HG02759 (cell line): ENCODE data around the gene LNP1.

Experiments used
- ATAC-seq: cut with Tn5 transposase; IDR thresholded peaks from one replicate; pipeline ENCODE4 v1.9.1; 2021; ENCODE audit warnings: mild to moderate bottlenecking, moderate library complexity; ENCODE audit not compliant: unreplicated experiment

Gene LNP1

DNA sequence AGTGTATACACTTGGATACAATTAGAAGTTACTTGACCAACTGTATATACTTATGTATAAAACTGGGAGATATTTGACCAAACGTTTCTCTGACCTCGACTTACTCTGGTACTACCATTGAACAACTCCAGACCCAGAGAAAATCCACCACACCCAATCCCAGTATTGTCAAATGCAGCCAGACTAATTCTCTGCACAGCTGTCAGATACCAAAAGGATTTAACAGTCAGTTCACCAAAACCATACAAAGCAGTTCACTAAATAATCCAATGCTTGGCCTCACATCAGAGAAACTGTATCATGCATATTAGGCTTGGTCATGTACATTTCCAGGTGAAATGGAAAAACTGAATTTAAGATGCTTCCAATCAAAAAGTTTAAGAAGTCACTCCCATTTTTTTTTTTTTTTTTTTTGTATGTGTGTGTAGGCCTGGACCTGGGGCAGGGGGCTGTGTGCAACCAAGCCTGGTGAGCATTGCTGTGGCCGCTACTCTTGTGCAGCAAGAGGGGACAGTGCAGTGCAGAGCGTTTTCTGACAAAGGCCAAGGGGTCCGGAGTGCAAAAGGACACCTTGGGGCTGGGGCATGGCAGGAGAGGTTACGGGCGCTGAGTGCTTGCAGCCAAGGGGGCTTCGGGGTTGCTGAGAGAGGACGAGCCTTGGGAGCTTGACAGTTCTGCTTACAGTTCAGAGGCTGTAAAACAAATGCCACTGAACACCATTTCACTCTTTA lies 1.8 kb upstream of the LNP1 start:
- ATAC-seq: no peak

DNA sequence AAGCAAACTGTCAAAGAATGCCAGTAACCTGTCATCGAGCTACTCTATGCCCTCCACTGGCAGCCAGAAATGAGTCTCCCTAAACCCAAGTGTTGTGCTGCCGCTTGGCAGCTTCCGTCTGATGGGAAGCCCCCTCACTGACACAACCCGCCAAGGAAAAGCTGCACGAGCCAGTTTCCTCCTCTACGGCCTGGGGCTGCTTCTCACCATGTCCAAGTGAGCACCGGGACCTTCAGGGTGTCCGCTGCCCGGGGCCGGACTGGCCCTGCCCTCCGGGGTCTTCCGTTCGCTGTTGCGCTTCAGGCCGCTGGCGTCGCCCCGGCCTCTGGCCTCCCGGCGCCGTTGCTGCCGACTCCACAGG lies 940 bp upstream of the LNP1 start:
- ATAC-seq: peak; percentile 9

DNA sequence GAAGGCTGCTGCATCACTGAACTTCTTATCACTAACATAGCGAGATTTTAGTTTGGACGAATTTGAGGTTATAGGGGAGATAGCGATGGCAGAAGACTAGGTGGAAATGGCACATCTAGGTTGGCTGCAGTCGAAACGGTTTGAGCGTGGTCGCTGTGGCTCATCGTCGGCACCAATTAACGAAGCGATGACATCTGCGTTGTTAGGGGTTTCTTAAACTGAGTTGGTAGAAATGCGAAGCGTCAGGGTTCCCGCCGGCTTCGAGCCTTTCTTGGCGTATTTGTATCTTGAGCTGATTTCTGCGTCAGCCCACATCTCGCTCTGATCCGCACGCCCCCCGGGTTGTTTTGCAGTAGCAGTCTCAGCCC lies 319 bp downstream of the LNP1 start:
- ATAC-seq: peak; percentile 17

DNA sequence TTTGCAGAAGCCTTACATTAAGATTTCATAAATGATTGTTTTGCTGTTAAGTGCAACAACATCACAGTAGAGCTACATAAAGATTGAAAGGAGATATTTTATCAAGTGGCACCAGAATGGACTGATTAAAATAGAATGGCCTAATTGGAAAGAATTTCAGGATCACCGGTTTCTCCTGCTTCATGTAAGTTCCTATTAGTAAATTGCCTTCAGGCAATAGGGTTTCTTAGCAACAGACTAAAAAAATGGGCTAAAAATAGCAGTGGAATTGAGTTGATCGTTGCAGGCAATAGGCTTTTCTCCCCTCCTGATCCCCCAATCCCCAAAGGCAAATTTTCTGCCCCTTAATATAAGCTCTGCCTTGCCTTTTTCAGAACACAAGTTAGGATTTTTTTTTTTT lies 917 bp downstream of the LNP1 start:
- no peak for ATAC-seq

DNA sequence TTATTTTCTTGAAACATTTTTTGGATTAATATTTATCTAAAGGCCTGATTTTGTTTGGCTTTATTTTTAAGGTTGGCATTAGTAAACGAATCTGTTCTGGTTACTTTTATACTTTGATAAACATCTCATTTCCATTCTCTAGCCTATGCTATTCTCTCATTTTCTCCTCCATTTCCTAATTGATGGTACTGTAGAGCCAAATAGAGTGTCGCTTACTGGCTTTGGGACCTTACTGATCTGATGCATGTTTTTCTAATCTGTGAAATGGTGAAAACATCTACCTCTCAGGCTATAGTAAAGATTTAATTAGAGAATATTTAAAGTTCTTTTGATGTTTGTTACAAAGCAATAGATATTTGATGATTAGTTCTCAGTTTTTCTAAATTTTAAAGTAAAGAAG lies 1.6 kb downstream of the LNP1 start:
- no peak for ATAC-seq

DNA sequence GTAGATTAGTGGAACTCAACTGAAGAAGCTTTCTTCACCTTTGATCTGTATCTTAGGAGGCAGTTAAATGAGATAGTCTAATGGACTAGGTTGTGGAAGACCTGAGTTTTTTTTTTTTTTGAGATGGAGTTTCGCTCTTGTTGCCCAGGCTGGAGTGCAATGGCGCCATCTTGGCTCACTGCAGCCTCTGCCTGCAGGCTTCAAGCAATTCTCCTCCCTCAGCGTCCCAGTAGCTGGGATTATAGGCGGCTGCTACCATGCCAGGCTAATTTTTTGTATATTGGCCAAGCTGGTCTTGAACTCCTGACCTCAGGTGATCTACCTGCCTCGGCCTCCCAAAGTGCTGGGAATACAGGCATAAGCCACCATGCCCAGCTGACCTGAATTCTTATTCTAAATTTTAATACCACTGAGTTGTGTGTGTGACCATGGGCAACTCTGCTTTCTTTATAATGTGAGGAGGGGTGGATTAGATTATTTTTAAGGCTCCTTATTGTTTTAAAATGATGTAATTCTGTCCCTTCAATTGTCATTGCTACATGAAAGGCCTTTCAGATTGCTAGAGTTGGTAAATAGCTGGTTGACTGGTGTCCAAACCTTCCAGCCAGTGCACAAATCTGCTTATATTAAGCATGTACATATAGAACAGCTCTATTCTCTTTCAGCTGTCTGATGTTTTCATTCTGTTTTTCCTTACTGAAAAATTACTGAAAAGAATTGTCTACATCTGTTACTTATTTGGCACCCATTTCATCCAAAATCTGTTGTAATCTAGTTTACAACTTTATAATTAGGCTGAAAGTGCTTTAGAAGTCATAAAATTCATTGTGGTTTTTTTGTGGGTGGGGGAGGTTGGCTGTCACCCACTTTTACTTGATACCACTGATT lies 2.3 kb downstream of the LNP1 start:
- no peak for ATAC-seq

DNA sequence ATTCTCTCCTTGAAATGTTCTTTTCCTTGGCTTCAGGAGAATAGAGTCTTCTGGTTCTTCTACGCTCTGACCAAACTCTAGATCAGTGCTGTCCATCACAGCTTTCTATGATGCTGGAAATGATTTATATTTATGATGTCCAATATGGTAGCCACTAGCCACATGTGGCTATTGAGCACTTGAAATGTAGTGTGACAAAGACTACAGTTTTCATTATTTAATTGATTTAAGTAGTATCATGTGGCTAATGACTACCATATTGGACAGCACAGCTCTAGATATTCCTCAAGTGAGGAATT lies 2.9 kb downstream of the LNP1 start:
- no peak for ATAC-seq

DNA sequence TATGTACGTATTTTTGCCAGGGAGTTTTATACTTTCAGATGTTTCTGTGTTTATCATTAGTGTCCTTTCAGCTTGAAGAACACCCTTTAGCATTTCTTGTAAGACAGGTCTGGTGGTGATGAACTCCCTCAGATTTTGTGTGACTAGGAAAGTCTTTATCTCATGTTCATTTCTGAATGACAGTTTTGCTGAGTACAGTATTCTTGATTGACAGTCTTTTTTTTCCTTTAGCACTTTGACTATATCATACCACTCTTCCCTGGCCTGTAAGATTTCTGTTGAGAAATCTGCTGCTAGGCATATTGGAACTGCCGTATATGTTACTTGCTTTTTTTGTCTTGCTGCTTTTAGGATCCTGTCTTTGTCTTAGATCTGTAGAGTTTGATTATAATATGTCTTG lies 5.8 kb downstream of the LNP1 start:
- ATAC-seq: no peak

DNA sequence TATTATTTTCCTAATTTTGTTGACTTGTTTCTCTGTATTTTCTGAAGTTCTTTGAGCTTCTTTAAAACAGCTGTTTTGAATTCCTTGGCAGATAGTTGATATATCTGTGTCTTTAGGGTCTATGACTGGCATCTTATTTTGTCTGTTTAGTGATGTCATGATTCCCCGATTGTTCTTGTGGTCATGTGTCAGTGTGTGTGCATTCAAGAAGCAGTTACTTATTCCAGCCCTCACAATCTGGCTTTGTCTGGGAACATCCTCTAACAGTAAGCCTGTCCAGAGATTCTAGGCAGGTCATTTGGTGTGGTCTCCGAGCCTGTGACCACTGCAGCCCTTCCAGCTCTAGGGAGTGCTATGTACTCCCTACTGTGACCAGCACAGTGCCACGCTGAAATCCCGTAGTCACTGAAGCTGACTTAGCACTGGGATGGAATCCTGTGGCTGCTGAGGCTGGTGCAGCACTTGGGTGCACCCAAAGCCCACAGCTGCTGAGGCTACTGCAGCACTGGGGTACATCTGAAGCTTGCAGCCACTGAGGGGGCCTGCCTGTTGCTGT lies 6.7 kb downstream of the LNP1 start:
- no peak for ATAC-seq

DNA sequence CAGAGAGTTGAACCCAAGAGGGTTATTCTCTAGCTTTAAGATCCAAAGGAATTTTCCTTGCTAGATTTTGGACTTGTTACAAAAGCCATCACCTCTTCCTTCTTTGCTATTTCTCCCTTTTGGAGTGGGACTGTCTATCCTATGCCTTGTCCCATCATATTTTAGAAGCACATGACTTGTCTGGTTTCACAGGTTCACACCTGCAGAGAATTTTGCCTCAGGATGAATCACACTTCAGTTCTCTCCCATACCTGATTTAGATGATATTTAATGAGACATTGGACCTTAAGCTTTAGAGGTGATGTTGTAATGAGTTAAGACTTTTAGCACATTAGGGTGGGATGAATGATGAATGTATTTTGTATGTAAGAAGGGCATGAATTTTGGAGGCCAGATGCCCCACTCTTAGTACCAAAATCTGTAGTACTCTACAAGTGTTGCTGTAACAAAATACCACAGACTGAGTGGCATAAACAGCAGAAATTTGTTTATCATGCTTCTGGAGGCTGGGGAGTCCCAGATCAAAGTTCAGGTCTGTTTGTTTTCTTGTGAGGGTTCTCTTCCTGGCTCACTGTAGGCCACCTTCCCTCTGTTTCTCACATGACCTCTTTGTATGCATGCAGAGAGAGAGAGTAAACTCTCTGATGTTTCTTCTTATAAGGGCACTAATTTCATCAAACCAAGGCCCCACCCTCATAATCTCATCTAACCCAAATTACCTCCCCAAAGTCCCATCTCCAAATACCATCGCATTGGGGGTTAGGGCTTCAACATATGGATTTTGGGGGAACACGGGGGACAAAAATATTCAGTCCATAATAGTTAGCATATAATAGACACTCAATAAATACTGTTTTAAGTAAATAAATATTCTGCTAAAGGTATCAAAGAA lies 10.0 kb downstream of the LNP1 start:
- ATAC-seq: no peak

DNA sequence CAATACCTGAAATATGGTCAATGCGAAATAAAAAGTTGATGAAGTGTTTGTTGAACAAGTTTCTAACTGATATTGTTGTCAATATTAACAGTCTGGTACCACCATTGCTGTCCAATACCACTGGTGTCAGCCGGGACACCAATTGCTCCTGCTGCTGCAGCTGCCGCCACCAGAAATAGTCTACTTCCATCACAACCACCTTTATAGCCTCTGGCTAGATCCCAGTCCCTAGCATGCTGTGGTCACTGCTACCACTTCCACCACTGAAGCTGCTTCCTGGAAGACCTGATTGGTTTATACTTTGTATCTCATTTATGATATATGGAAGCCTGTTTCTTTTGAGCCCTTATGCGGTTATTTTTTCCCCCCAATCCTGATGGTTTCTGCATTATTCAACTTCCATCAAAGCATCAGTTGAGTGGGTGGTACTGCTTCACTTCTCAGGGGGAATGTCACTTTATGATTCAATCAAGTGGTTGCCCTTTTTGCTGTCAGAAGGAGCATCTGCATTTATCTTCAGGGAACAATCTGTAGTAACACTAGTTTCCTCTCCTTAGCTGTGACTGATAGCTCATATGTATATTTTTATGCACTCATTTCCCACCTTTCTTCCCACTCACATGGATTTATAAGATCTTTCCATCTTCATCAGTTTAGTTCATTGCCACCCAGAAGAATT lies 11.7 kb downstream of the LNP1 start:
- ATAC-seq: no peak

DNA sequence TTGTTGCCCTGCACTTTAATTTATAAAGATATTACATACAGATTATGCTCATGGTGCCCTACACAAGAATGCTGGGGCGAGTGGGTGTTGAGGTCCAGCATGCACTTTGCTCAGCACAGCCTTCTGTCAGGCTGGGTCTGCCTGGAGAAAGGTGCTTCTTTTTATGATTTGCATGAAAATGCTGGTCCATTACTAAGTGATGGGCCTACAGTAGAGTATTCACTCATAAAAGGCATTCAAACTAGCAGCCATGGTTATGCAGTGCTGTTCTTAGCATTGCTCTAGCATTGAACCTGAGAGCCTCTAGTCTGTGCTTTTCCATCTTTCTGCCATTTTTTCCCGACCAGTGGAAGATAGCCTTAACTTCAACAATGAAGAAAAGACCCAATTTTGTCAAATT lies 12.3 kb downstream of the LNP1 start:
- no peak for ATAC-seq

DNA sequence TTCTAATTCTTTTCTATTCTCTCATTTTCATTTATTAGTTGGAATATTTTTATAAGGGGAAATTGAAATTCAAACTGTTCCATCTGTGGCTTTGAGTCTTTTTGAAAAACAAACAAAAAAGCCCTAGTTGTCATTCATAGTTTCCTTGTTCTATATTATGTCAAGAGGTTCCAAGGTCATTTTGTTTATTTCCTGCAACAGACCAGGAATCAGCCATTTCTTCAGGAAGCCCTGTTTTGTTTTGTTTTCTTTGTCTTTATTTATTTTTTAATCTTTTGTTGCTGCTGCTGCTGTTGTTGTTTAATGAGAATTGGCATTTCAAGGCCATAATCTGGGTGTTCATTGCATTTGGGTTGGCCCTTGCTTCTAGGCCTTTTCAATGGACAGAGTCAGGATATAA lies 14.8 kb downstream of the LNP1 start:
- ATAC-seq: no peak

DNA sequence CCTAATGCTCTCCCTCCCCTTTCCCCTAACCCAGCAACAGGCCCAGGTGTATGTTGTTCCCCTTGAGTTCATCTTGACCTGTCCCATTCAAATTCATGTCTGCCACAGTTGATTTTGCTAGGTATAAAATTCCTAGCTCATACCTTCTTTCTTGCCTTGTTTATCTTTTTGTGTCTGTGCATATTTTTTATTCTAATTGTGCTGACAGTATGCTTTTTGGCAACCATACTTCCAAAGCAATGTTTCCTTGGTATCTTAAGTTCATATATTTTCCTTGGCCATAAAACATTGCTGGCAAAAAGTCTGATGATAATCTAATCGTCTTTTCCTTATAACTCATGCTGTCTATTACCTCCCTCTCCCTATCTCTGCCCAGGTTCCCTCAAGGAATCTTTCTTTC lies 15.5 kb downstream of the LNP1 start:
- no peak for ATAC-seq

DNA sequence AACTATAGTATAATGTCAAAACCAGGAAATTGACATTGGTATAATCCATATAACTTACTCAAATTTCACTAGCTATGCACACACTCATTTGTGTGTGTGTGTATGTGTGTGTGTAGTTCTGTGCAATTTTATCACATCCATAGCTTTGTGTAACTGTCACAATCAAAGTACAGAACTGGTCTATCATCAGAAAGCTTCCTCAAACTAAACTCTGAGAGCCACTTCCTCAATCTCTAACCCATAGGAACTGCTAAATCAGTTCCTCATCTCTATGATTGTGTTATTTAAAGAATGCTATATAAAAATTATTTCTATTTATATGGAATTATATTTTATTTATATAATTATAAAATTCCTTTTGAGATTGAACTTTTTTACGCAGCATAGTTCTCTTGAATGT lies 18.1 kb downstream of the LNP1 start:
- ATAC-seq: no peak

DNA sequence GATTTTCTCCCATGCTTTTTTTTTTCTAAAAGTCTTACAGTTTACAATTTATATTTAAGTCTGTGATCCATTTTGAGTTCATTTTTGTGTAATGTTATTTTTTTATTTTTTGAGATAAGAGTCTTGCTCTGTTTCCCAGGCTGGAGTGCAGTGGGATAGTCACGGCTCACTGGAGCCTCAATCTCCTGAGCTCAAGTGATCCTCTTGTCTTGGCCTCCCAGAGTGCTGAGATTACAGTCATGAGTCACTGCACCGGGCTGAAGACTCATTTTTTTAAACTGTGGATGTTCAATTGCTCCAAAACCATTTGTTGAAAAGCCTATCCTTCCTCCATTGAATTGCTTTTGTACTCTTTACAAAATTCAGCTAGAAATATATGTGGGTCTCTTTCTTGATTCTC lies 19.5 kb downstream of the LNP1 start:
- ATAC-seq: no peak

DNA sequence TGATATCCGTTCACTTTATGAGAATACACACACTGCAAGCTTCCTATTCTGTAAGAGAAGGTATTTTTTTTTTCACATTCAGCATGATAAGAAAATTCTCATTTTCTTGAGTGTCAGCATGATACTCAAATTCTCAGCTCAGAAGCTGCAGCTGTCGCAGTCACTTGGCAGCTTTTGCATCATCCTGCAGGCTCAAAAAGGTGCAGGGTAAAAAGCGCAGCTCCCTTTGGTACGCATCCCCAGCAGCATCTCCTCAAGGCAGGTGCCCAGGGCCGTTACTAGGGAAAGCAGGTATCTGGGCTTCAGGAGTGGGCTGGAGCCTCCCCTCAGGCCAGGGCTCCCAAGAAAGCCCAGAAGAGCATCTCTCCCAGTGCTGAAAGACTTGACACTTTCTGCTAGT lies 22.3 kb downstream of the LNP1 start:
- no peak for ATAC-seq

DNA sequence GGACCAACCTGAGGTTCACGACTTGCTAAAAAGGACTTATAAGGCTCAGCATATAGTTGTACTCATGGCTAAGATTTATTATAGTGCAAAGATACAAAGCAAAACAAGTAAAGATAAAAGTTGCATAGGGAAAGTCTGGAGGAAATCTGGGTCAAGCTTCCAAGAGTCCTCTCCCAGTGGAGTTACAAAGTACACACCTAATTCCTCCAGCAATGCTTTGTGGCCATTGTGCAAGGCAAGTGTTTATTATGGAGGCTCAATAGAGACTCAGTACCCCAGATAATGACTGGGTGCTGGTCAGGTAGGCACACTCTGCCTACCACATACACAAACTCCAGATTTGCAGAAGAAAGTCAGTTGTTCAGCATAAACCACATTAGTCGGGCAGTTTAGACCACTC lies 22.9 kb downstream of the LNP1 start:
- no peak for ATAC-seq

DNA sequence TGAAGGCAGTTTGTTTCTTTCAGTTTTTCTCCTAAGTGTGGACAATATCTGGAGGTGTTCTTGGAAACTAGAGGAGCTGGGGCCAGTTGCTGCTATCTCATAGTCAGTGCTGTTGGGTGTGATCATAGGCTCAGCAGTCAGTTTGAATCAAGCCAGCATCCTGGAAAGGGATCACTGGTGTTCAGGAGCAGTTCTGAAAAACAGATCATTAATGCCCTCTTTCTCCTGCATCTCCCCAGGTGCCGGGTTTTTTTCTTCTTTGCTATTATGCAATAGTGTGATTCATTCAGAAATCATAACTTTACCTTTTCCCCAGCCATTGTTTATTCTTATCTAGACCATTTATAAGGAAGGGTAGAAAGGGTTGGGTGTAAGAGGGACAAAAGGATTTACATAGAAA lies 24.0 kb downstream of the LNP1 start:
- ATAC-seq: no peak

DNA sequence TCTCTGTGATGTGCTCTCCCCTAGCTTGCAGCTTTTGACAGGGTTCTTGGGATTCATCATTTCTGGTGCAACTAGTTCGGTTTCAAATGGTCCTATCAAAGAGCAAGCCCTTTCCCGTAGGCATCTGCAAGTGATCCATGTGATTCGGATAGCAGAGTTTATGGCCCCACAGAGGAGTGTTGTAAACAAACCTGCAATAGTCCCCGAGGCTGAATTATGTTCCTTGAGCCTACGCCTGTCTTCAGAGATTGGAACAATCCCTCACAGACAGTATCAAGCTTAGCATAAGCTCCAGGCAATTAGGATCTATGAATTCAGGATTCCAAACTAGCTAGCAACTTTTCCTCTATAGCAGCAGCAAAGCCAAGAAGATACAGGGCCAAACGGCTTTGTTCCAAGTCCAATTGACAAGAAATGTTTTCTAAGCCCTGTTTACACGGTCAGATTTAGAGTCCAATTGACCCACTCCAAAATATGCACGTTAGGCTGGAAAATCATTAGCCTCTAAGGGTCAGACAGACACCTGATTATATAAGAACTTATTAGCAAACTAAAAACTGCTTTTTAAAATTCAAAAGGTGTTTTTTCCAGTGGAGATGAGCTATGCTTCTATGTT lies 24.8 kb downstream of the LNP1 start:
- ATAC-seq: no peak

DNA sequence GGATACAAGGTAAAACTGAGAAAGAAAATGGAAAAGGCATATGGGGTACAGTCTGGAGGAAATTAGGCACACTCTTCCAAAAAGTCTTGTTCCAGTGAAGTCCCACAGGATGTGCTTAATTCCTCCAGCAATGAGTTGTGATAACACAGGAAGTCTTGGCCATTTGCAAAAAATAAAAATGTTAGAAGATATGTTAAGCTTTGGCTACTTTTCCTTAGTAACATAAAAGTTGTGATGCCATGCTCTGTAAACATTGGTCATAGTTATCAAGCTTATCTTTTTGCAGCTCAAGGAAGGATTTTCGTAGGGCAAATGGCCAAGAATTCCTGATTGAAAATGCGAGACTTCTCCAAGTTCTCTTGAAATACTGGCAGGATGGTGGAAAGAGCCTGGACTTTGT lies 26.4 kb downstream of the LNP1 start:
- ATAC-seq: no peak
